HepG2 (cell line): ENCODE results near the gene SNU13. TPM values are rescaled to one million over a fixed set of nuclear protein-coding genes. Genes with fewer than 3 reads are reported as not detected.

ENCODE experiments used
- ARHGAP35 ChIP-seq: sonication (generic); formaldehyde crosslinking; IDR thresholded peaks from 2 replicates; pipeline ENCODE4 v1.9.0; 2022; ENCODE audit warnings: mild to moderate bottlenecking, inconsistent platforms, moderate library complexity, missing genetic modification reagents, borderline replicate concordance
- ATF1 ChIP-seq: IDR thresholded peaks from 2 replicates; pipeline ENCODE4 v1.6.1; 2016; ENCODE audit warnings: mild to moderate bottlenecking, control low read depth
- ETV5 ChIP-seq: IDR thresholded peaks from 2 replicates; pipeline ENCODE4 v1.6.1; 2018; ENCODE audit warnings: missing biosample characterization, missing genetic modification reagents, inconsistent platforms, borderline replicate concordance
- FOXK1 ChIP-seq: sonication (generic); formaldehyde crosslinking; IDR thresholded peaks from 2 replicates; pipeline ENCODE4 v1.4.0; 2020; ENCODE audit warnings: low read depth, missing genetic modification reagents, borderline replicate concordance
- IRF2 ChIP-seq: IDR thresholded peaks from 2 replicates; pipeline ENCODE4 v1.6.1; 2018; ENCODE audit warnings: missing genetic modification reagents, missing compliant biosample characterization
- JUND ChIP-seq: sonication (generic); formaldehyde crosslinking; IDR thresholded peaks from 2 replicates; pipeline ENCODE4 v1.8.0; 2022; ENCODE audit warnings: mild to moderate bottlenecking, missing genetic modification reagents
- NFKBIZ ChIP-seq: IDR thresholded peaks from 2 replicates; pipeline ENCODE4 v1.6.1; 2018; ENCODE audit warnings: missing genetic modification reagents, missing compliant biosample characterization
- NR1H2 ChIP-seq: sonication (generic); formaldehyde crosslinking; IDR thresholded peaks from 2 replicates; pipeline ENCODE4 v1.8.1; 2022; ENCODE audit warnings: low read depth, missing genetic modification reagents, borderline replicate concordance
- POLR2G ChIP-seq: fragments of 200-400 bp; formaldehyde crosslinking; IDR thresholded peaks from 2 replicates; pipeline ENCODE4 v1.6.1; 2018; ENCODE audit warnings: mild to moderate bottlenecking, low read depth, low read length, moderate library complexity
- RBAK ChIP-seq: sonication (generic); formaldehyde crosslinking; IDR thresholded peaks from 2 replicates; pipeline ENCODE4 v1.5.1; 2020; ENCODE audit warnings: mild to moderate bottlenecking, missing genetic modification reagents
- REPIN1 ChIP-seq: sonication (generic); formaldehyde crosslinking; IDR thresholded peaks from 2 replicates; pipeline ENCODE4 v1.8.0; 2022; ENCODE audit warnings: missing genetic modification reagents, low read depth, mild to moderate bottlenecking, borderline replicate concordance
- RXRA ChIP-seq: sonication (generic); formaldehyde crosslinking; IDR thresholded peaks from 2 replicates; pipeline ENCODE4 v1.5.1; 2020; ENCODE audit warnings: missing genetic modification reagents
- SIN3B ChIP-seq: fragments of 150-350 bp; IDR thresholded peaks from 2 replicates; pipeline ENCODE4 v1.6.1; 2014; ENCODE audit warnings: low read length
- SP5 ChIP-seq: IDR thresholded peaks from 2 replicates; pipeline ENCODE4 v1.6.1; 2016; ENCODE audit warnings: low read depth, borderline replicate concordance
- SPEN ChIP-seq: sonication (generic); formaldehyde crosslinking; IDR thresholded peaks from 2 replicates; pipeline ENCODE4 v1.5.1; 2020; ENCODE audit warnings: low read depth, mild to moderate bottlenecking, missing genetic modification reagents
- TCF7 ChIP-seq: sonication (generic); IDR thresholded peaks from 2 replicates; pipeline ENCODE4 v1.6.1; 2016; ENCODE audit warnings: antibody characterized with exemption, low read depth
- ZFP90 ChIP-seq: sonication (generic); formaldehyde crosslinking; IDR thresholded peaks from 2 replicates; pipeline ENCODE4 v1.8.0; 2022; ENCODE audit warnings: missing genetic modification reagents, mild to moderate bottlenecking, inconsistent platforms, borderline replicate concordance
- ZNF510 ChIP-seq: sonication (generic); formaldehyde crosslinking; IDR thresholded peaks from 2 replicates; pipeline ENCODE4 v1.4.0; 2020; ENCODE audit warnings: low read depth, mild to moderate bottlenecking, missing genetic modification reagents
- ZNF556 ChIP-seq: sonication (generic); formaldehyde crosslinking; IDR thresholded peaks from 2 replicates; pipeline ENCODE4 v1.4.0; 2020; ENCODE audit warnings: mild to moderate bottlenecking, missing genetic modification reagents, borderline replicate concordance
- ZNF563 ChIP-seq: sonication (generic); formaldehyde crosslinking; IDR thresholded peaks from 2 replicates; pipeline ENCODE4 v1.8.0; 2022; ENCODE audit warnings: mild to moderate bottlenecking, moderate library complexity, missing genetic modification reagents
- ZNF567 ChIP-seq: sonication (generic); formaldehyde crosslinking; IDR thresholded peaks from 2 replicates; pipeline ENCODE4 v1.8.1; 2023; ENCODE audit warnings: mild to moderate bottlenecking, missing genetic modification reagents, borderline replicate concordance
- ZNF792 ChIP-seq: IDR thresholded peaks from 2 replicates; pipeline ENCODE4 v1.6.1; 2016
- polyA plus RNA-seq, 8 experiments: library from polyadenylated mRNA; depleted of rRNA in 3 of 8; stranded (reverse) in 7 of 8; unstranded in 1 of 8; fragments of >200 nt; fragmentation: Illumina TruSeq in 4 of 8; extraction: Trizol in 4 of 8; gene quantifications; 2 replicates each; pipeline versions ENCODE4 v1.2.1 to v1.2.3, GENCODE V29; 2011 to 2016; ENCODE audit warnings: low read depth in 4 of 8, missing spikeins in 1 of 8, mixed read lengths in 1 of 8; ENCODE audit not compliant: insufficient read depth in 1 of 8
- total RNA-seq, 5 experiments: library from RNA; depleted of rRNA; stranded (reverse); fragments of >200 nt; fragmentation: Illumina TruSeq; extraction: Trizol; gene quantifications; 2 replicates each; pipeline ENCODE4 v1.2.3, GENCODE V29; 2016; ENCODE audit warnings: low read depth in 1 of 5
- TF ChIP-seq, protein P1 (sequence below): sonication (generic); formaldehyde crosslinking; IDR thresholded peaks from 2 replicates; pipeline ENCODE4 v1.8.0; 2022; ENCODE audit warnings: mild to moderate bottlenecking, missing genetic modification reagents, moderate library complexity
- TF ChIP-seq, protein P2 (sequence below): IDR thresholded peaks from 2 replicates; pipeline ENCODE4 v1.6.1; 2012; ENCODE audit warnings: inconsistent platforms
- TF ChIP-seq, protein P3 (sequence below): sonication (generic); formaldehyde crosslinking; IDR thresholded peaks from 2 replicates; pipeline ENCODE4 v1.4.0; 2020; ENCODE audit warnings: missing genetic modification reagents, borderline replicate concordance
- TF ChIP-seq, protein P4 (sequence below): IDR thresholded peaks from 2 replicates; pipeline ENCODE4 v1.6.1; 2016; ENCODE audit warnings: mild to moderate bottlenecking, missing biosample characterization, missing genetic modification reagents

Gene SNU13
- total and polyA plus RNA-seq, 2 of the 13 experiments (the other 11 are each of a cell fraction or from before 2014, with no cell fraction given) = 203 to 287 TPM

GRCh38 chr22:41682033-41682807 lies 6.4 kb downstream of the SNU13 start (continued):
- no peak for TF ChIP-seq TCF7
- no peak; the same call in 1 of the 2 replicates for TF ChIP-seq ZNF563
- peak; percentile 25; the same call in 1 of the 2 replicates for TF ChIP-seq ZNF510
- TF ChIP-seq ZNF567 (CRISPR knock-in tag) = no peak
- TF ChIP-seq ZFP90 = peak; percentile 47; the same call in 1 of the 2 replicates
- no peak for TF ChIP-seq NFKBIZ (CRISPR knock-in tag)
- TF ChIP-seq SP5 (CRISPR knock-in tag) = peak; percentile 54; the same call in 1 of the 2 replicates
- peak; percentile 90 for TF ChIP-seq POLR2G
- no peak for TF ChIP-seq JUND (CRISPR knock-in tag)
- peak; percentile 41; the same call in 1 of the 2 replicates for TF ChIP-seq SIN3B
- no peak for TF ChIP-seq NR1H2 (CRISPR knock-in tag)
- TF ChIP-seq IRF2 (CRISPR knock-in tag) = peak; percentile 78
- peak; percentile 72; the same call in 1 of the 2 replicates for TF ChIP-seq ETV5
- TF ChIP-seq ATF1 (CRISPR knock-in tag) = peak; percentile 95
- TF ChIP-seq, protein P1, sequence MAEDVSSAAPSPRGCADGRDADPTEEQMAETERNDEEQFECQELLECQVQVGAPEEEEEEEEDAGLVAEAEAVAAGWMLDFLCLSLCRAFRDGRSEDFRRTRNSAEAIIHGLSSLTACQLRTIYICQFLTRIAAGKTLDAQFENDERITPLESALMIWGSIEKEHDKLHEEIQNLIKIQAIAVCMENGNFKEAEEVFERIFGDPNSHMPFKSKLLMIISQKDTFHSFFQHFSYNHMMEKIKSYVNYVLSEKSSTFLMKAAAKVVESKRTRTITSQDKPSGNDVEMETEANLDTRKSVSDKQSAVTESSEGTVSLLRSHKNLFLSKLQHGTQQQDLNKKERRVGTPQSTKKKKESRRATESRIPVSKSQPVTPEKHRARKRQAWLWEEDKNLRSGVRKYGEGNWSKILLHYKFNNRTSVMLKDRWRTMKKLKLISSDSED = no peak
- TF ChIP-seq ZNF556 = 0 out of 2 replicates have a peak, but pooled peaks have one; percentile 22
- TF ChIP-seq REPIN1 (CRISPR knock-in tag) = peak; percentile 41; the same call in 1 of the 2 replicates
- TF ChIP-seq FOXK1 (CRISPR knock-in tag) = peak; percentile 83; the same call in 1 of the 2 replicates
- TF ChIP-seq, protein P2, sequence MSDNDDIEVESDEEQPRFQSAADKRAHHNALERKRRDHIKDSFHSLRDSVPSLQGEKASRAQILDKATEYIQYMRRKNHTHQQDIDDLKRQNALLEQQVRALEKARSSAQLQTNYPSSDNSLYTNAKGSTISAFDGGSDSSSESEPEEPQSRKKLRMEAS = peak; percentile 91
- TF ChIP-seq, protein P3, sequence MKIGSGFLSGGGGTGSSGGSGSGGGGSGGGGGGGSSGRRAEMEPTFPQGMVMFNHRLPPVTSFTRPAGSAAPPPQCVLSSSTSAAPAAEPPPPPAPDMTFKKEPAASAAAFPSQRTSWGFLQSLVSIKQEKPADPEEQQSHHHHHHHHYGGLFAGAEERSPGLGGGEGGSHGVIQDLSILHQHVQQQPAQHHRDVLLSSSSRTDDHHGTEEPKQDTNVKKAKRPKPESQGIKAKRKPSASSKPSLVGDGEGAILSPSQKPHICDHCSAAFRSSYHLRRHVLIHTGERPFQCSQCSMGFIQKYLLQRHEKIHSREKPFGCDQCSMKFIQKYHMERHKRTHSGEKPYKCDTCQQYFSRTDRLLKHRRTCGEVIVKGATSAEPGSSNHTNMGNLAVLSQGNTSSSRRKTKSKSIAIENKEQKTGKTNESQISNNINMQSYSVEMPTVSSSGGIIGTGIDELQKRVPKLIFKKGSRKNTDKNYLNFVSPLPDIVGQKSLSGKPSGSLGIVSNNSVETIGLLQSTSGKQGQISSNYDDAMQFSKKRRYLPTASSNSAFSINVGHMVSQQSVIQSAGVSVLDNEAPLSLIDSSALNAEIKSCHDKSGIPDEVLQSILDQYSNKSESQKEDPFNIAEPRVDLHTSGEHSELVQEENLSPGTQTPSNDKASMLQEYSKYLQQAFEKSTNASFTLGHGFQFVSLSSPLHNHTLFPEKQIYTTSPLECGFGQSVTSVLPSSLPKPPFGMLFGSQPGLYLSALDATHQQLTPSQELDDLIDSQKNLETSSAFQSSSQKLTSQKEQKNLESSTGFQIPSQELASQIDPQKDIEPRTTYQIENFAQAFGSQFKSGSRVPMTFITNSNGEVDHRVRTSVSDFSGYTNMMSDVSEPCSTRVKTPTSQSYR (CRISPR knock-in tag) = peak; percentile 69; the same call in 1 of the 2 replicates
- peak; percentile 42; the same call in 1 of the 2 replicates for TF ChIP-seq RXRA
- TF ChIP-seq ARHGAP35 = peak; percentile 69; the same call in 1 of the 2 replicates
- TF ChIP-seq SPEN = peak; percentile 84; the same call in 1 of the 2 replicates
- TF ChIP-seq, protein P4, sequence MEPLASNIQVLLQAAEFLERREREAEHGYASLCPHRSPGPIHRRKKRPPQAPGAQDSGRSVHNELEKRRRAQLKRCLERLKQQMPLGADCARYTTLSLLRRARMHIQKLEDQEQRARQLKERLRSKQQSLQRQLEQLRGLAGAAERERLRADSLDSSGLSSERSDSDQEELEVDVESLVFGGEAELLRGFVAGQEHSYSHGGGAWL (CRISPR knock-in tag) = 0 out of 2 replicates have a peak, but pooled peaks have one; percentile 42
- TF ChIP-seq RBAK = no peak
- peak; percentile 44; the same call in 1 of the 2 replicates for TF ChIP-seq ZNF792 (CRISPR knock-in tag)
